Measurements from ENCODE around the gene SLC34A3.

The SLC34A3 gene

GRCh38 chr9:137198051-137198901 is 32.4 kb upstream of the SLC34A3 start:
- H3K4me2 ChIP-seq, result no peak overlapping the region
- 0 out of 2 replicates have a peak, but pooled peaks cover 11% of the 10 kb centered on the region for H3K79me2 ChIP-seq (ENCODE audit: insufficient read depth, low read depth)
- H3K27me3 ChIP-seq (ENCODE audit: insufficient read depth, low read depth), result no peaks in the 10 kb centered on the region
- no peaks in the 10 kb centered on the region for H3K36me3 ChIP-seq (ENCODE audit: insufficient read depth)
- no peak overlapping the region for H2AFZ ChIP-seq (ENCODE audit: low read depth)
- no peak overlapping the region for H3K4me3 ChIP-seq (IDR thresholded peaks at IDR 0.05; ENCODE audit: insufficient read depth, low read depth, low read length)
- H3K4me1 ChIP-seq (ENCODE audit: low read depth, poor library complexity, severe bottlenecking), result peaks cover 15% of the 10 kb centered on the region
- no peak overlapping the region for H3K9ac ChIP-seq
- no peaks in the 10 kb centered on the region for H4K20me1 ChIP-seq (ENCODE audit: insufficient read depth)
- no peak overlapping the region for H3K27ac ChIP-seq
- no peak for TF ChIP-seq CTCF (conservative IDR thresholded peaks at IDR 0.05; ENCODE audit: low read depth, low read length)

GRCh38 chr9:137198902-137199283 is 31.8 kb upstream of the SLC34A3 start:
- no peak overlapping the region for H2AFZ ChIP-seq (ENCODE audit: low read depth)
- H3K27ac ChIP-seq, result no peak overlapping the region
- H3K9ac ChIP-seq, result no peak overlapping the region
- peaks cover 17% of the 10 kb centered on the region for H3K4me1 ChIP-seq (ENCODE audit: low read depth, poor library complexity, severe bottlenecking)
- H3K4me2 ChIP-seq, result 0 out of 2 replicates have a peak overlapping the region, but pooled peaks have one; percentile 51
- no peaks in the 10 kb centered on the region for H3K36me3 ChIP-seq (ENCODE audit: insufficient read depth)
- no peak overlapping the region for H3K4me3 ChIP-seq (IDR thresholded peaks at IDR 0.05; ENCODE audit: insufficient read depth, low read depth, low read length)
- no peaks in the 10 kb centered on the region for H3K27me3 ChIP-seq (ENCODE audit: insufficient read depth, low read depth)
- no peak for TF ChIP-seq CTCF (conservative IDR thresholded peaks at IDR 0.05; ENCODE audit: low read depth, low read length)
- peaks cover 13% of the 10 kb centered on the region; the same call in 1 of the 2 replicates for H3K79me2 ChIP-seq (ENCODE audit: insufficient read depth, low read depth)
- no peaks in the 10 kb centered on the region for H4K20me1 ChIP-seq (ENCODE audit: insufficient read depth)

GRCh38 chr9:137199411-137200121 is 31.1 kb upstream of the SLC34A3 start:
- Histone ChIP-seq H3K4me1 (ENCODE audit: low read depth, poor library complexity, severe bottlenecking) (peaks cover 23% of the 10 kb centered on the region), H4K20me1 (ENCODE audit: insufficient read depth) (no peaks in the 10 kb centered on the region), H3K79me2 (ENCODE audit: insufficient read depth, low read depth) (peaks cover 19% of the 10 kb centered on the region), H3K27me3 (ENCODE audit: insufficient read depth, low read depth) (no peaks in the 10 kb centered on the region), H3K9ac (no peak overlapping the region), H3K4me3 (IDR thresholded peaks at IDR 0.05; ENCODE audit: insufficient read depth, low read depth, low read length) (no peak overlapping the region), H3K27ac (no peak overlapping the region), H3K4me2 (peak overlapping the region; percentile 51; the same call in 1 of the 2 replicates), H2AFZ (ENCODE audit: low read depth) (no peak overlapping the region), H3K36me3 (ENCODE audit: insufficient read depth) (no peaks in the 10 kb centered on the region)
- no peak for TF ChIP-seq CTCF (conservative IDR thresholded peaks at IDR 0.05; ENCODE audit: low read depth, low read length)

- Histone ChIP-seq H3K27me3 (ENCODE audit: insufficient read depth, low read depth) (no peaks in the 10 kb centered on the region), H3K4me2 (peak within 1 kb of the TSS; percentile 76), H4K20me1 (ENCODE audit: insufficient read depth) (no peaks in the 10 kb centered on the region), H3K36me3 (ENCODE audit: insufficient read depth) (no peaks in the 10 kb centered on the region), H3K9ac (peak within 1 kb of the TSS; percentile 47; the same call in 1 of the 2 replicates), H3K4me1 (ENCODE audit: low read depth, poor library complexity, severe bottlenecking) (peaks cover 27% of the 10 kb centered on the region), H2AFZ (ENCODE audit: low read depth) (peak within 1 kb of the TSS; percentile 73), H3K27ac (peak within 1 kb of the TSS; percentile 24; the same call in 1 of the 2 replicates), H3K79me2 (ENCODE audit: insufficient read depth, low read depth) (peaks cover 25% of the 10 kb centered on the region), H3K4me3 (IDR thresholded peaks at IDR 0.05; ENCODE audit: insufficient read depth, low read depth, low read length) (no peak within 1 kb of the TSS)
- TF ChIP-seq CTCF (conservative IDR thresholded peaks at IDR 0.05; ENCODE audit: low read depth, low read length), result no peak
Measured at GRCh38 chr9:137200311-137201204, 30.1 kb upstream of the SLC34A3 start, which contains the start of gene TPRN. TPRN (minus strand) TSS chr9:137200741; CDS start chr9:137200711, 30 bp downstream.
